Peyer's patch (tissue), 4 donors: ENCODE data around the gene PAFAH1B1.

Experiments
- POLR2A ChIP-seq, 2 donors: fragments of 450-650 bp; IDR thresholded peaks; one replicate each; pipeline ENCODE4 v1.5.1; 2017; ENCODE audit warnings: antibody characterized with exemption in 2 of 2, mild to moderate bottlenecking in 2 of 2, moderate library complexity in 2 of 2
- TF ChIP-seq, protein P1 (sequence below), 6 experiments: fragments of 450-650 bp in 4 of 6; fragments of 200-600 bp in 2 of 6; sonication (generic) in 1 of 6; IDR thresholded peaks; one replicate each; pipeline ENCODE4 v1.5.1; 2017 to 2019; ENCODE audit warnings: antibody characterized with exemption in 6 of 6, mild to moderate bottlenecking in 3 of 6, moderate library complexity in 1 of 6

DNA sequence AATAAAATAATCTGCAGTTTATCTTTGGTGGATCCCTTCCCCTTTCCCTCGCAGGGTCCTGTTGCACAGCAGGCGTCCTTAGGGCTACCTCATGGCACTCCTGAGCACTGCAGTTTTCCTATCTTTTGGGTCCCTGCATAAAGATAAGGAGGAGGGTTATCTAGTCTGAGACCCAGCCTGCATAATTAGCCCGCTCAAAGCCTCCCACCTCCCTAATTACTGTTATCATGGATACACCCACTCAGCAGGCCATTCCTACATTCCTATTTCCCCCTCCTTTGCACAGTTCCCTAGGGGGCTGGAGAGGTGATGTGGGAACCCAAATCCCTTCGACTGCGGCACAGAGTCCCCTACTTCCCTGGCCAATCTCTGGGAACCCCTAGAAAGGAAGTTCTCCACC, 123.2 kb downstream of the PAFAH1B1 start:
- TF ChIP-seq, protein P1, sequence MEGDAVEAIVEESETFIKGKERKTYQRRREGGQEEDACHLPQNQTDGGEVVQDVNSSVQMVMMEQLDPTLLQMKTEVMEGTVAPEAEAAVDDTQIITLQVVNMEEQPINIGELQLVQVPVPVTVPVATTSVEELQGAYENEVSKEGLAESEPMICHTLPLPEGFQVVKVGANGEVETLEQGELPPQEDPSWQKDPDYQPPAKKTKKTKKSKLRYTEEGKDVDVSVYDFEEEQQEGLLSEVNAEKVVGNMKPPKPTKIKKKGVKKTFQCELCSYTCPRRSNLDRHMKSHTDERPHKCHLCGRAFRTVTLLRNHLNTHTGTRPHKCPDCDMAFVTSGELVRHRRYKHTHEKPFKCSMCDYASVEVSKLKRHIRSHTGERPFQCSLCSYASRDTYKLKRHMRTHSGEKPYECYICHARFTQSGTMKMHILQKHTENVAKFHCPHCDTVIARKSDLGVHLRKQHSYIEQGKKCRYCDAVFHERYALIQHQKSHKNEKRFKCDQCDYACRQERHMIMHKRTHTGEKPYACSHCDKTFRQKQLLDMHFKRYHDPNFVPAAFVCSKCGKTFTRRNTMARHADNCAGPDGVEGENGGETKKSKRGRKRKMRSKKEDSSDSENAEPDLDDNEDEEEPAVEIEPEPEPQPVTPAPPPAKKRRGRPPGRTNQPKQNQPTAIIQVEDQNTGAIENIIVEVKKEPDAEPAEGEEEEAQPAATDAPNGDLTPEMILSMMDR (IDR thresholded peaks at IDR 0.05) = no peak
- no peak for TF ChIP-seq POLR2A (IDR thresholded peaks at IDR 0.05)
